OCI-LY7 (cell line): Measurements from ENCODE around the gene CDC6. TPM values are rescaled to one million over a fixed set of nuclear protein-coding genes. Genes with fewer than 3 reads are reported as not detected.

Experiments used
- BruUV-seq: library from RNA; stranded (reverse); fragments of 400-500 nt; replicated peaks from 2 replicates; lab custom pipeline; 2021; lab: Mats Ljungman, UMichigan
- CTCF ChIA-PET: fragments of 300-600 bp; sonication (Branson Sonifier 250); formaldehyde crosslinking; loops from one replicate; lab custom pipeline; 2022; ENCODE audit warnings: antibody characterized with exemption; ENCODE audit not compliant: unreplicated experiment; lab: Charles Lee
- POLR2A ChIA-PET: fragments of 300-600 bp; sonication (Branson Sonifier 250); formaldehyde crosslinking; loops from one replicate; lab custom pipeline; 2022; ENCODE audit warnings: antibody characterized with exemption; lab: Charles Lee
- DNase-seq: peaks from one replicate; pipeline ENCODE4 v3.0.0-alpha.2; 2015; ENCODE audit warnings: low spot score
- H2AFZ ChIP-seq: fragments of 200-600 bp; sonication (generic), shearing (Covaris generic); 2 replicates; pipeline ENCODE4 v1.6.1; 2014; ENCODE audit warnings: mild to moderate bottlenecking, antibody characterized with exemption, low read length, moderate library complexity
- H3K27ac ChIP-seq: fragments of 200-600 bp; sonication (generic); 2 replicates; pipeline ENCODE4 v1.5.1; 2014; ENCODE audit warnings: mixed run types, low read depth, mild to moderate bottlenecking, moderate library complexity, low read length, inconsistent platforms; ENCODE audit not compliant: poor library complexity, severe bottlenecking
- H3K36me3 ChIP-seq: fragments of 200-600 bp; sonication (generic); 2 replicates; pipeline ENCODE4 v1.6.1; 2014; ENCODE audit warnings: mild to moderate bottlenecking, antibody characterized with exemption, low read length, moderate library complexity, mixed read lengths; ENCODE audit not compliant: insufficient read depth
- H3K4me1 ChIP-seq: fragments of 200-600 bp; sonication (generic); 2 replicates; pipeline ENCODE4 v1.5.1; 2014; ENCODE audit warnings: mild to moderate bottlenecking, low read length; ENCODE audit not compliant: insufficient read depth, poor library complexity, severe bottlenecking
- H3K4me2 ChIP-seq: fragments of 200-600 bp; sonication (generic); 2 replicates; pipeline ENCODE4 v1.6.1; 2014; ENCODE audit warnings: mild to moderate bottlenecking, low read length
- H3K4me3 ChIP-seq: fragments of 200-600 bp; sonication (generic); 2 replicates; pipeline ENCODE4 v1.5.1; 2014; ENCODE audit warnings: mild to moderate bottlenecking, low read depth, low read length; ENCODE audit not compliant: poor library complexity, severe bottlenecking
- H3K79me2 ChIP-seq: fragments of 200-600 bp; sonication (generic); 2 replicates; pipeline ENCODE4 v1.6.1; 2016; ENCODE audit warnings: low read depth, mild to moderate bottlenecking, low read length, moderate library complexity, mixed read lengths; ENCODE audit not compliant: insufficient read depth
- H3K9me2 ChIP-seq: fragments of 200-600 bp; sonication (generic); 2 replicates; pipeline ENCODE4 v1.6.1; 2016; ENCODE audit warnings: mild to moderate bottlenecking, low read length, mixed read lengths; ENCODE audit not compliant: insufficient read depth
- H3K9me3 ChIP-seq: fragments of 200-600 bp; sonication (generic); 2 replicates; pipeline ENCODE4 v1.6.1; 2014; ENCODE audit warnings: mild to moderate bottlenecking, mixed run types, low read length, mixed read lengths
- H4K20me1 ChIP-seq: fragments of 200-600 bp; sonication (generic); 2 replicates; pipeline ENCODE4 v1.6.1; 2014; ENCODE audit warnings: mild to moderate bottlenecking, antibody characterized with exemption, low read length, moderate library complexity, mixed read lengths; ENCODE audit not compliant: insufficient read depth
- EZH2phosphoT487 ChIP-seq: fragments of 200-600 bp; sonication (generic); IDR thresholded peaks from 2 replicates; pipeline ENCODE4 v1.6.1; 2018; ENCODE audit warnings: low read depth, borderline replicate concordance, mild to moderate bottlenecking, mixed run types, antibody characterized with exemption, low read length, moderate library complexity, mixed read lengths
- intact Hi-C: fragments of 100-400 bp; cut with micrococcal nuclease; formaldehyde crosslinking; loops from one replicate; pipeline ENCODE4 v1.10.0; 2022; ENCODE audit not compliant: unreplicated experiment
- total RNA-seq, 2 experiments: library from RNA; depleted of rRNA in 1 of 2; stranded (reverse); fragments of >200 nt in 1 of 2; shearing (Covaris generic) in 1 of 2; gene quantifications; 2 replicates each; pipeline ENCODE4 v1.2.3, GENCODE V29; 2014 to 2022
- TF ChIP-seq, protein P1 (sequence below): fragments of 200-600 bp; sonication (generic); conservative IDR thresholded peaks from 2 replicates; pipeline ENCODE4 v1.5.1; 2014; ENCODE audit warnings: mild to moderate bottlenecking, antibody characterized with exemption, low read length, moderate library complexity, mixed read lengths

Gene CDC6
- total RNA-seq, 2 experiments from 2014 or later: 75.2 to 132 TPM

DNA sequence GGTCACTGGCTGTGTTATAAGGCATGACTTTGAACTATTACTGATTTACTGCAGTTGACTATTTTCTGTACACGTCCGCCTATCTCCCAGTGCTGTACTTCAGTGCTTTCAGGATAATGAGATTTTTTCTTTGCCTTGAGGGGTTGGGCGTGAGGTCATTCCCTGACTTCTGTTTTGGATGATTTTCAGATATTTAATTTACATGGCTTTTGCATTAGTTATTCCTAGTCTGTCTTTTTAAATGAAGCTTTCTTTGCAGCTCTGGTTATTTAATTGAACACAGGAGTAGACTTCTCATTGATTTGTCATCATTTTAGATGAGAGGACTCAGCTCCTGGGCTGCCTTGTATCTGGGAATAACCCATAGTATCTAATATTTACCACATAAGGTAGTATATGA lies 44.9 kb upstream of the CDC6 start:
- intact Hi-C loops: no loop called here
- no peak for TF ChIP-seq EZH2phosphoT487
- TF ChIP-seq, protein P1, sequence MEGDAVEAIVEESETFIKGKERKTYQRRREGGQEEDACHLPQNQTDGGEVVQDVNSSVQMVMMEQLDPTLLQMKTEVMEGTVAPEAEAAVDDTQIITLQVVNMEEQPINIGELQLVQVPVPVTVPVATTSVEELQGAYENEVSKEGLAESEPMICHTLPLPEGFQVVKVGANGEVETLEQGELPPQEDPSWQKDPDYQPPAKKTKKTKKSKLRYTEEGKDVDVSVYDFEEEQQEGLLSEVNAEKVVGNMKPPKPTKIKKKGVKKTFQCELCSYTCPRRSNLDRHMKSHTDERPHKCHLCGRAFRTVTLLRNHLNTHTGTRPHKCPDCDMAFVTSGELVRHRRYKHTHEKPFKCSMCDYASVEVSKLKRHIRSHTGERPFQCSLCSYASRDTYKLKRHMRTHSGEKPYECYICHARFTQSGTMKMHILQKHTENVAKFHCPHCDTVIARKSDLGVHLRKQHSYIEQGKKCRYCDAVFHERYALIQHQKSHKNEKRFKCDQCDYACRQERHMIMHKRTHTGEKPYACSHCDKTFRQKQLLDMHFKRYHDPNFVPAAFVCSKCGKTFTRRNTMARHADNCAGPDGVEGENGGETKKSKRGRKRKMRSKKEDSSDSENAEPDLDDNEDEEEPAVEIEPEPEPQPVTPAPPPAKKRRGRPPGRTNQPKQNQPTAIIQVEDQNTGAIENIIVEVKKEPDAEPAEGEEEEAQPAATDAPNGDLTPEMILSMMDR: no peak
- CTCF ChIA-PET: interaction anchor here (0.6 kb wide), 1 partner anchor 220 kb away, joined by 3 read pairs; no protein-coding TSS in a partner anchor
- Histone ChIP-seq H3K4me1 (no peaks in the 10 kb centered on the region), H4K20me1 (no peaks in the 10 kb centered on the region), H3K36me3 (no peaks in the 10 kb centered on the region), H3K4me2 (no peak overlapping the region), H3K27ac (no peak overlapping the region), H3K4me3 (no peak overlapping the region), H3K9me2 (no peaks in the 10 kb centered on the region), H3K79me2 (no peaks in the 10 kb centered on the region; the same call in 1 of the 2 replicates), H2AFZ (no peak overlapping the region), H3K9me3 (no peaks in the 10 kb centered on the region)
- DNase-seq: no peak
- POLR2A ChIA-PET: interaction anchor here (0.6 kb wide), 1 partner anchor 499 kb away, joined by 5 read pairs; no protein-coding TSS in a partner anchor
- no TSS peak for BruUV-seq

DNA sequence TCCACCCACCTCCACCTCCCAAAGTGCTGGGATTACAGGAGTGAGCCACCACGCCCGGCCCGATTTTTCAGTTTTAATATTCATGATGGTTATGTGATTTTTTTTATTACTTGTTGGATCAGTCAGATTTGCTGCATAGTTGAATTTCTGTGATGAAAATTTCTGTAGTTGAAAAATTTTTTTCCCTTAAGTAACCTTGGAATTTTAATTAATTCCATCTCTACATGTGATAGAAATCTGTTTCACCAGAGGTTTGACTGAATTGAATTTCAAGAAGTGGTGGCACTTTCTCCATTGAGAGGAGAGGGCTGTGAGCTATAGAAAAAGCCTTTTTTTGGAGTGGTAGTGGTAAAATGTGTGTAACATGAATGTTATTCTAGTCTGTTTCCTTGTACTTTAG lies 43.9 kb upstream of the CDC6 start:
- intact Hi-C loops: no loop called here
- BruUV-seq: no TSS peak
- Histone ChIP-seq H2AFZ (no peak overlapping the region), H3K4me3 (no peak overlapping the region), H3K36me3 (no peaks in the 10 kb centered on the region), H3K27ac (no peak overlapping the region), H4K20me1 (no peaks in the 10 kb centered on the region), H3K4me2 (no peak overlapping the region), H3K9me3 (no peaks in the 10 kb centered on the region), H3K4me1 (no peaks in the 10 kb centered on the region), H3K79me2 (no peaks in the 10 kb centered on the region; the same call in 1 of the 2 replicates), H3K9me2 (no peaks in the 10 kb centered on the region)
- no peak for TF ChIP-seq EZH2phosphoT487
- TF ChIP-seq, protein P1: no peak
- CTCF ChIA-PET: no interaction called here
- POLR2A ChIA-PET: interaction anchor here (0.5 kb wide), 1 partner anchor 510 kb away, joined by 3 read pairs; no protein-coding TSS in a partner anchor
- DNase-seq: no peak

DNA sequence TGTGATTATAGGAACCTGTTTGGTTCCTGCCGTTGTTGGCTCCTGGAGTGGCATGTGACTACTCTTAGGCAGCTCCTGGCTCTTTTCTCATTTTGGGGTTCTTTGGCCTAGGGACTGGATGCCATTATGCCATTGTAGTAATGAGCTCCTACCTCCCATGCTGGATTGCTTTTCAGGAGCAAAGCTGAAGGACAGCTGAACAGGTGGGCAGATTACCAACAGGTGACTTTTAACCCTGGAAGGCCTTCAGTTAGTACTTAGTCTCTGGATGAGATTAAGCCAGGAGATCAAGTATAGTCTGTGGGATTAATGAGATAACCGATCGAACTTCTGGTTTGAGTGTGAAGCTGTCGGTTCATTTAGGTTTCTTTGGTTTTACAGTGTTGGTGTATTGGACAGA lies 43.4 kb upstream of the CDC6 start:
- Histone ChIP-seq H3K27ac (no peak overlapping the region), H3K9me3 (no peaks in the 10 kb centered on the region), H3K4me1 (no peaks in the 10 kb centered on the region), H3K9me2 (no peaks in the 10 kb centered on the region), H2AFZ (no peak overlapping the region), H4K20me1 (no peaks in the 10 kb centered on the region), H3K4me3 (no peak overlapping the region), H3K79me2 (peaks cover 4% of the 10 kb centered on the region; the same call in 1 of the 2 replicates), H3K36me3 (no peaks in the 10 kb centered on the region), H3K4me2 (no peak overlapping the region)
- ChIA-PET POLR2A (interaction anchor here (0.7 kb wide), 1 partner anchor 455 kb away, joined by 3 read pairs; no protein-coding TSS in a partner anchor), CTCF (no interaction called here)
- intact Hi-C loops: no loop called here
- BruUV-seq: no TSS peak
- no peak for DNase-seq
- no peak for TF ChIP-seq EZH2phosphoT487
- TF ChIP-seq, protein P1: no peak
